ENCODE measurements around the gene NUDT22.

DNA sequence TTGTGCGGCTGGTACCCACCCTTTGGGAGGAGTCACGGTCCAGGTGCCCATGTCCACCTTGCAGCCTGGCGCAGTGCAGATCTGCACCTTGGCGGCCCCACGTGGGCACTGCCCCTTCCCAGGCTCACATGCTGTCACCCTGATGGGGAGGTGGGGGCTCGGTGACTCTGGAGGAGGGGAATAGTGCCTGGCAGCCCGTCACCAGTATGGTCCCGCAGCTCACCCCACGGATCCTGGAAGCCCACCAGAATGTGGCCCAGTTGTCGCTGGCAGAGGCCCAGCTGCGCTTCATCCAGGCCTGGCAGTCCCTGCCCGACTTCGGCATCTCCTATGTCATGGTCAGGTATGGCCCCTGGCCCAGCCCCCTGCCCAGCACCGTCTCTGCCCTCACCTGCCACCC, 5.3 kb upstream of the NUDT22 start:
- TF ChIP-seq, protein P1, sequence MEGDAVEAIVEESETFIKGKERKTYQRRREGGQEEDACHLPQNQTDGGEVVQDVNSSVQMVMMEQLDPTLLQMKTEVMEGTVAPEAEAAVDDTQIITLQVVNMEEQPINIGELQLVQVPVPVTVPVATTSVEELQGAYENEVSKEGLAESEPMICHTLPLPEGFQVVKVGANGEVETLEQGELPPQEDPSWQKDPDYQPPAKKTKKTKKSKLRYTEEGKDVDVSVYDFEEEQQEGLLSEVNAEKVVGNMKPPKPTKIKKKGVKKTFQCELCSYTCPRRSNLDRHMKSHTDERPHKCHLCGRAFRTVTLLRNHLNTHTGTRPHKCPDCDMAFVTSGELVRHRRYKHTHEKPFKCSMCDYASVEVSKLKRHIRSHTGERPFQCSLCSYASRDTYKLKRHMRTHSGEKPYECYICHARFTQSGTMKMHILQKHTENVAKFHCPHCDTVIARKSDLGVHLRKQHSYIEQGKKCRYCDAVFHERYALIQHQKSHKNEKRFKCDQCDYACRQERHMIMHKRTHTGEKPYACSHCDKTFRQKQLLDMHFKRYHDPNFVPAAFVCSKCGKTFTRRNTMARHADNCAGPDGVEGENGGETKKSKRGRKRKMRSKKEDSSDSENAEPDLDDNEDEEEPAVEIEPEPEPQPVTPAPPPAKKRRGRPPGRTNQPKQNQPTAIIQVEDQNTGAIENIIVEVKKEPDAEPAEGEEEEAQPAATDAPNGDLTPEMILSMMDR (IDR thresholded peaks at IDR 0.05), result no peak
- TF ChIP-seq POLR2A (IDR thresholded peaks at IDR 0.05; ENCODE audit: low read depth) (no peak), POLR2AphosphoS5 (IDR thresholded peaks at IDR 0.05) (no peak), EP300 (IDR thresholded peaks at IDR 0.05) (no peak)
